Tibial artery (tissue), 4 donors: ENCODE measurements around the gene BRAF.

Experiments
- DNase-seq, 2 donors: peaks; one replicate each; pipeline ENCODE4 v3.0.0-alpha.2; 2019
- H3K27ac ChIP-seq, 2 donors: fragments of 200-600 bp; sonication (generic) in 1 of 2; 1 replicate in 1 of 2; 2 replicates in 1 of 2; pipeline ENCODE4 v1.5.1; 2018 to 2019; ENCODE audit warnings: mild to moderate bottlenecking in 1 of 2
- H3K27me3 ChIP-seq, 2 donors: fragments of 200-600 bp; sonication (generic) in 1 of 2; one replicate each; pipeline versions ENCODE4 v1.5.1 to v1.6.0; 2016 to 2019
- H3K36me3 ChIP-seq, 3 donors: fragments of 200-600 bp; sonication (generic) in 2 of 3; one replicate each; pipeline ENCODE4 v1.5.1; 2016 to 2019; ENCODE audit warnings: mild to moderate bottlenecking in 2 of 3
- H3K4me1 ChIP-seq, 4 donors: fragments of 200-600 bp; sonication (generic) in 2 of 4; 1 replicate in 3 of 4; 2 replicates in 1 of 4; pipeline ENCODE4 v1.5.1; 2016 to 2019
- H3K4me3 ChIP-seq, 2 donors: fragments of 200-600 bp; sonication (generic) in 1 of 2; 1 replicate in 1 of 2; 2 replicates in 1 of 2; pipeline ENCODE4 v1.5.1; 2018 to 2019; ENCODE audit warnings: mild to moderate bottlenecking in 2 of 2
- H3K9me3 ChIP-seq, 3 donors: fragments of 200-600 bp; sonication (generic) in 1 of 3; one replicate each; pipeline ENCODE4 v1.5.1; 2016 to 2019
- CTCF ChIP-seq, 2 experiments: fragments of 200-600 bp in 1 of 2; fragments of 450-650 bp in 1 of 2; IDR thresholded peaks; one replicate each; pipeline ENCODE4 v1.5.1; 2017 to 2019; ENCODE audit warnings: antibody characterized with exemption in 2 of 2, mild to moderate bottlenecking in 1 of 2, moderate library complexity in 1 of 2
- intact Hi-C: fragments of 100-400 bp; cut with DNase I; formaldehyde crosslinking; loops from one replicate; pipeline ENCODE4 v1.15.0; 2023; ENCODE audit warnings: low total_unique reads

BRAF gene

GRCh38 chr7:140691376-140692045, 233.2 kb downstream of the BRAF start:
- Histone ChIP-seq H3K27me3 (no peaks in the 10 kb centered on the region), H3K4me1 (peaks cover 0 to 7% (median 5%) of the 10 kb centered on the region in 4 donors), H3K9me3 (no peaks in the 10 kb centered on the region), H3K4me3 (no peak overlapping the region), H3K36me3 (peaks cover 11 to 74% (median 28%) of the 10 kb centered on the region in 3 donors), H3K27ac (no peak overlapping the region)
- intact Hi-C loops, result no loop called here
- no peak for TF ChIP-seq CTCF (IDR thresholded peaks at IDR 0.05)
- no peak for DNase-seq

GRCh38 chr7:140689199-140690152, 235.3 kb downstream of the BRAF start:
- DNase-seq, result no peak
- Histone ChIP-seq H3K4me3 (no peak overlapping the region), H3K27ac (no peak overlapping the region), H3K4me1 (no peaks in the 10 kb centered on the region), H3K27me3 (no peaks in the 10 kb centered on the region), H3K36me3 (peaks cover 11 to 87% (median 36%) of the 10 kb centered on the region in 3 donors), H3K9me3 (no peaks in the 10 kb centered on the region)
- TF ChIP-seq CTCF (IDR thresholded peaks at IDR 0.05), result no peak
- intact Hi-C loops, result no loop called here

GRCh38 chr7:140688341-140688740, 236.4 kb downstream of the BRAF start:
- no peak for TF ChIP-seq CTCF (IDR thresholded peaks at IDR 0.05)
- DNase-seq, result no peak
- intact Hi-C loops, result no loop called here

GRCh38 chr7:140686921-140687320, 237.8 kb downstream of the BRAF start:
- Histone ChIP-seq H3K36me3 (peaks cover 27 to 95% (median 51%) of the 10 kb centered on the region in 3 donors), H3K4me3 (no peak overlapping the region), H3K9me3 (no peaks in the 10 kb centered on the region), H3K27me3 (no peaks in the 10 kb centered on the region), H3K27ac (no peak overlapping the region), H3K4me1 (no peaks in the 10 kb centered on the region)
- intact Hi-C loops, result no loop called here
- no peak for DNase-seq
- TF ChIP-seq CTCF (IDR thresholded peaks at IDR 0.05), result no peak

More at GRCh38 chr7:140688341-140688740, 236.4 kb downstream of the BRAF start:
- no peaks in the 10 kb centered on the region for H3K27me3 ChIP-seq
- H3K9me3 ChIP-seq, result no peaks in the 10 kb centered on the region
- H3K4me3 ChIP-seq, result no peak overlapping the region
- peaks cover 16 to 96% (median 42%) of the 10 kb centered on the region in 3 donors for H3K36me3 ChIP-seq
- H3K4me1 ChIP-seq, result no peaks in the 10 kb centered on the region
- H3K27ac ChIP-seq, result no peak overlapping the region

GRCh38 chr7:140685407-140686087, 239.2 kb downstream of the BRAF start:
- intact Hi-C loops, result no loop called here
- Histone ChIP-seq H3K4me3 (no peak overlapping the region), H3K4me1 (no peaks in the 10 kb centered on the region), H3K9me3 (no peaks in the 10 kb centered on the region), H3K27ac (no peak overlapping the region), H3K36me3 (peaks cover 33 to 95% (median 61%) of the 10 kb centered on the region in 3 donors), H3K27me3 (no peaks in the 10 kb centered on the region)
- DNase-seq, result no peak
- no peak for TF ChIP-seq CTCF (IDR thresholded peaks at IDR 0.05)
